HepG2 (cell line): Measurements from ENCODE around the gene LAMA5. TPM values are rescaled to one million over a fixed set of nuclear protein-coding genes. Genes with fewer than 3 reads are reported as not detected.

Experiments
- BCL6 ChIP-seq: IDR thresholded peaks from 2 replicates; pipeline ENCODE4 v1.6.1; 2016; ENCODE audit warnings: missing genetic modification reagents, missing compliant biosample characterization
- FLYWCH1 ChIP-seq: sonication (generic); formaldehyde crosslinking; IDR thresholded peaks from 2 replicates; pipeline ENCODE4 v1.8.1; 2023; ENCODE audit warnings: mild to moderate bottlenecking, missing genetic modification reagents
- HMG20B ChIP-seq: conservative IDR thresholded peaks from 2 replicates; pipeline ENCODE4 v1.6.1; 2016; ENCODE audit warnings: missing genetic modification reagents, missing compliant biosample characterization
- NFRKB ChIP-seq: fragments of 450-650 bp; IDR thresholded peaks from 2 replicates; pipeline ENCODE4 v1.6.1; 2017
- RFX1 ChIP-seq: fragments of 450-650 bp; IDR thresholded peaks from 2 replicates; pipeline ENCODE4 v1.6.1; 2017
- ZC3H13 ChIP-seq: sonication (generic); formaldehyde crosslinking; IDR thresholded peaks from 2 replicates; pipeline ENCODE4 v1.8.1; 2023; ENCODE audit warnings: mild to moderate bottlenecking, missing genetic modification reagents, moderate library complexity
- ZNF138 ChIP-seq: sonication (generic); formaldehyde crosslinking; IDR thresholded peaks from 2 replicates; pipeline ENCODE4 v1.5.0; 2020; ENCODE audit warnings: mild to moderate bottlenecking, low read depth, missing genetic modification reagents
- ZNF7 ChIP-seq: IDR thresholded peaks from 2 replicates; pipeline ENCODE4 v1.6.1; 2016; ENCODE audit warnings: missing biosample characterization, missing genetic modification reagents
- polyA plus RNA-seq, 8 experiments: library from polyadenylated mRNA; depleted of rRNA in 3 of 8; stranded (reverse) in 7 of 8; unstranded in 1 of 8; fragments of >200 nt; fragmentation: Illumina TruSeq in 4 of 8; extraction: Trizol in 4 of 8; gene quantifications; 2 replicates each; pipeline versions ENCODE4 v1.2.1 to v1.2.3, GENCODE V29; 2011 to 2016; ENCODE audit warnings: low read depth in 4 of 8, missing spikeins in 1 of 8, mixed read lengths in 1 of 8; ENCODE audit not compliant: insufficient read depth in 1 of 8
- total RNA-seq, 5 experiments: library from RNA; depleted of rRNA; stranded (reverse); fragments of >200 nt; fragmentation: Illumina TruSeq; extraction: Trizol; gene quantifications; 2 replicates each; pipeline ENCODE4 v1.2.3, GENCODE V29; 2016; ENCODE audit warnings: low read depth in 1 of 5
- TF ChIP-seq, protein P1 (sequence below): sonication (generic); formaldehyde crosslinking; conservative IDR thresholded peaks from 2 replicates; pipeline ENCODE4 v1.4.0; 2020; ENCODE audit warnings: mild to moderate bottlenecking, missing genetic modification reagents, moderate library complexity
- TF ChIP-seq, protein P2 (sequence below): sonication (generic); formaldehyde crosslinking; IDR thresholded peaks from 2 replicates; pipeline ENCODE4 v1.4.0; 2020; ENCODE audit warnings: low read depth, missing genetic modification reagents
- TF ChIP-seq, protein P3 (sequence below): IDR thresholded peaks from 2 replicates; pipeline ENCODE4 v1.6.1; 2012; ENCODE audit warnings: inconsistent platforms
- TF ChIP-seq, protein P4 (sequence below): IDR thresholded peaks from 2 replicates; pipeline ENCODE4 v1.4.0; 2020; ENCODE audit warnings: mild to moderate bottlenecking, missing genetic modification reagents
- TF ChIP-seq, protein P5 (sequence below): sonication (generic); formaldehyde crosslinking; IDR thresholded peaks from 2 replicates; pipeline ENCODE4 v1.8.1; 2023; ENCODE audit warnings: mild to moderate bottlenecking, missing genetic modification reagents, borderline replicate concordance

LAMA5 gene
- total and polyA plus RNA-seq, 2 of the 13 experiments (the other 11 are each of a cell fraction or from before 2014, with no cell fraction given), result 21.0 to 44.7 TPM

DNA sequence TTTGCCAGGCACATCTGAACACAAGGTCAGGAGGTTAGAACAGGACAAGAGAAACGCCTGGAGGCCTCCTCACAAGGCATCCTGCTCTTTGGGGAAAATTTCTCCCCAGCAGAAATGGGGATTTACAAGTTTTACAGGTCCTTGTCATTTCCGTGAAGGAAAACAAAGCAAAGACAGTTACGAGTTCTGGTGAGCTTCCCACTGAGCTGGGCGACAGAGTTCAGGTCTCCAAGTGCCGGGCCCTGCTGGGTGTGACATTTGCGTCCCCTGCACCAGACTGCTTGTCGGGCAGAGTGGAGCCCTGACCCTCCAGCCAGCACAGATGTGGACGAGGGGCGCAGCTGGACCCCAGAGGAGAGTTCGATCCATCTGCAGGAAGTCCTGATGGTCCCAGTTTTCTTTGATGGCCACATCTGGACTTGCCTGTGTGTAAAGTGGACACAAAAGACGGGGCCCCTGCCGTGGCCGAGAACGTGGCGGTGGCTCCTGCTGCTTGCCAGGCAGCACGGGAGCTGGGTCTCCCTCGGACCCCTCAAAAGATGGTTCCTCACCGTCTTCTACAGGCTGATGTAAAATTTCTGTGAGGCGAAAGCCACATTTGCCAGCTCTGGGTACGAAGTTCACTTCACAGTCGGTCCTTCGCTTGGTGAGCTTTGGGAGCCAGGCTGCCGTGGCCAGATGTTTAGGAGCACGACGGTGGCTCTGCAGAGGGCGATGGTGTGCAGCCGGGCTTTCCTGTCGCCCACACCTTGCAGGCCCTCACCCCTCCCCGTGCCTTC is 69.5 kb downstream of the LAMA5 start (continued):
- TF ChIP-seq, protein P1, sequence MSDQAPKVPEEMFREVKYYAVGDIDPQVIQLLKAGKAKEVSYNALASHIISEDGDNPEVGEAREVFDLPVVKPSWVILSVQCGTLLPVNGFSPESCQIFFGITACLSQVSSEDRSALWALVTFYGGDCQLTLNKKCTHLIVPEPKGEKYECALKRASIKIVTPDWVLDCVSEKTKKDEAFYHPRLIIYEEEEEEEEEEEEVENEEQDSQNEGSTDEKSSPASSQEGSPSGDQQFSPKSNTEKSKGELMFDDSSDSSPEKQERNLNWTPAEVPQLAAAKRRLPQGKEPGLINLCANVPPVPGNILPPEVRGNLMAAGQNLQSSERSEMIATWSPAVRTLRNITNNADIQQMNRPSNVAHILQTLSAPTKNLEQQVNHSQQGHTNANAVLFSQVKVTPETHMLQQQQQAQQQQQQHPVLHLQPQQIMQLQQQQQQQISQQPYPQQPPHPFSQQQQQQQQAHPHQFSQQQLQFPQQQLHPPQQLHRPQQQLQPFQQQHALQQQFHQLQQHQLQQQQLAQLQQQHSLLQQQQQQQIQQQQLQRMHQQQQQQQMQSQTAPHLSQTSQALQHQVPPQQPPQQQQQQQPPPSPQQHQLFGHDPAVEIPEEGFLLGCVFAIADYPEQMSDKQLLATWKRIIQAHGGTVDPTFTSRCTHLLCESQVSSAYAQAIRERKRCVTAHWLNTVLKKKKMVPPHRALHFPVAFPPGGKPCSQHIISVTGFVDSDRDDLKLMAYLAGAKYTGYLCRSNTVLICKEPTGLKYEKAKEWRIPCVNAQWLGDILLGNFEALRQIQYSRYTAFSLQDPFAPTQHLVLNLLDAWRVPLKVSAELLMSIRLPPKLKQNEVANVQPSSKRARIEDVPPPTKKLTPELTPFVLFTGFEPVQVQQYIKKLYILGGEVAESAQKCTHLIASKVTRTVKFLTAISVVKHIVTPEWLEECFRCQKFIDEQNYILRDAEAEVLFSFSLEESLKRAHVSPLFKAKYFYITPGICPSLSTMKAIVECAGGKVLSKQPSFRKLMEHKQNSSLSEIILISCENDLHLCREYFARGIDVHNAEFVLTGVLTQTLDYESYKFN (CRISPR knock-in tag), result 0 out of 2 replicates have a peak, but pooled peaks have one; percentile 11
- TF ChIP-seq FLYWCH1 (CRISPR knock-in tag) (0 out of 2 replicates have a peak, but pooled peaks have one; percentile 43), ZC3H13 (CRISPR knock-in tag) (no peak), BCL6 (CRISPR knock-in tag) (0 out of 2 replicates have a peak, but pooled peaks have one; percentile 5), ZNF138 (CRISPR knock-in tag) (no peak), NFRKB (no peak), ZNF7 (CRISPR knock-in tag) (no peak), RFX1 (no peak), HMG20B (CRISPR knock-in tag) (no peak)
- TF ChIP-seq, protein P2, sequence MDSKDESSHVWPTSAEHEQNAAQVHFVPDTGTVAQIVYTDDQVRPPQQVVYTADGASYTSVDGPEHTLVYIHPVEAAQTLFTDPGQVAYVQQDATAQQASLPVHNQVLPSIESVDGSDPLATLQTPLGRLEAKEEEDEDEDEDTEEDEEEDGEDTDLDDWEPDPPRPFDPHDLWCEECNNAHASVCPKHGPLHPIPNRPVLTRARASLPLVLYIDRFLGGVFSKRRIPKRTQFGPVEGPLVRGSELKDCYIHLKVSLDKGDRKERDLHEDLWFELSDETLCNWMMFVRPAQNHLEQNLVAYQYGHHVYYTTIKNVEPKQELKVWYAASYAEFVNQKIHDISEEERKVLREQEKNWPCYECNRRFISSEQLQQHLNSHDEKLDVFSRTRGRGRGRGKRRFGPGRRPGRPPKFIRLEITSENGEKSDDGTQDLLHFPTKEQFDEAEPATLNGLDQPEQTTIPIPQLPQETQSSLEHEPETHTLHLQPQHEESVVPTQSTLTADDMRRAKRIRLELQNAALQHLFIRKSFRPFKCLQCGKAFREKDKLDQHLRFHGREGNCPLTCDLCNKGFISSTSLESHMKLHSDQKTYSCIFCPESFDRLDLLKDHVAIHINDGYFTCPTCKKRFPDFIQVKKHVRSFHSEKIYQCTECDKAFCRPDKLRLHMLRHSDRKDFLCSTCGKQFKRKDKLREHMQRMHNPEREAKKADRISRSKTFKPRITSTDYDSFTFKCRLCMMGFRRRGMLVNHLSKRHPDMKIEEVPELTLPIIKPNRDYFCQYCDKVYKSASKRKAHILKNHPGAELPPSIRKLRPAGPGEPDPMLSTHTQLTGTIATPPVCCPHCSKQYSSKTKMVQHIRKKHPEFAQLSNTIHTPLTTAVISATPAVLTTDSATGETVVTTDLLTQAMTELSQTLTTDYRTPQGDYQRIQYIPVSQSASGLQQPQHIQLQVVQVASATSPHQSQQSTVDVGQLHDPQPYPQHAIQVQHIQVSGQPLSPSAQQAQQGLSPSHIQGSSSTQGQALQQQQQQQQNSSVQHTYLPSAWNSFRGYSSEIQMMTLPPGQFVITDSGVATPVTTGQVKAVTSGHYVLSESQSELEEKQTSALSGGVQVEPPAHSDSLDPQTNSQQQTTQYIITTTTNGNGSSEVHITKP, result no peak
- TF ChIP-seq, protein P3, sequence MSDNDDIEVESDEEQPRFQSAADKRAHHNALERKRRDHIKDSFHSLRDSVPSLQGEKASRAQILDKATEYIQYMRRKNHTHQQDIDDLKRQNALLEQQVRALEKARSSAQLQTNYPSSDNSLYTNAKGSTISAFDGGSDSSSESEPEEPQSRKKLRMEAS, result peak; percentile 29; the same call in 1 of the 2 replicates
- TF ChIP-seq, protein P4, sequence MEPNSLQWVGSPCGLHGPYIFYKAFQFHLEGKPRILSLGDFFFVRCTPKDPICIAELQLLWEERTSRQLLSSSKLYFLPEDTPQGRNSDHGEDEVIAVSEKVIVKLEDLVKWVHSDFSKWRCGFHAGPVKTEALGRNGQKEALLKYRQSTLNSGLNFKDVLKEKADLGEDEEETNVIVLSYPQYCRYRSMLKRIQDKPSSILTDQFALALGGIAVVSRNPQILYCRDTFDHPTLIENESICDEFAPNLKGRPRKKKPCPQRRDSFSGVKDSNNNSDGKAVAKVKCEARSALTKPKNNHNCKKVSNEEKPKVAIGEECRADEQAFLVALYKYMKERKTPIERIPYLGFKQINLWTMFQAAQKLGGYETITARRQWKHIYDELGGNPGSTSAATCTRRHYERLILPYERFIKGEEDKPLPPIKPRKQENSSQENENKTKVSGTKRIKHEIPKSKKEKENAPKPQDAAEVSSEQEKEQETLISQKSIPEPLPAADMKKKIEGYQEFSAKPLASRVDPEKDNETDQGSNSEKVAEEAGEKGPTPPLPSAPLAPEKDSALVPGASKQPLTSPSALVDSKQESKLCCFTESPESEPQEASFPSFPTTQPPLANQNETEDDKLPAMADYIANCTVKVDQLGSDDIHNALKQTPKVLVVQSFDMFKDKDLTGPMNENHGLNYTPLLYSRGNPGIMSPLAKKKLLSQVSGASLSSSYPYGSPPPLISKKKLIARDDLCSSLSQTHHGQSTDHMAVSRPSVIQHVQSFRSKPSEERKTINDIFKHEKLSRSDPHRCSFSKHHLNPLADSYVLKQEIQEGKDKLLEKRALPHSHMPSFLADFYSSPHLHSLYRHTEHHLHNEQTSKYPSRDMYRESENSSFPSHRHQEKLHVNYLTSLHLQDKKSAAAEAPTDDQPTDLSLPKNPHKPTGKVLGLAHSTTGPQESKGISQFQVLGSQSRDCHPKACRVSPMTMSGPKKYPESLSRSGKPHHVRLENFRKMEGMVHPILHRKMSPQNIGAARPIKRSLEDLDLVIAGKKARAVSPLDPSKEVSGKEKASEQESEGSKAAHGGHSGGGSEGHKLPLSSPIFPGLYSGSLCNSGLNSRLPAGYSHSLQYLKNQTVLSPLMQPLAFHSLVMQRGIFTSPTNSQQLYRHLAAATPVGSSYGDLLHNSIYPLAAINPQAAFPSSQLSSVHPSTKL (CRISPR knock-in tag), result no peak
- TF ChIP-seq, protein P5, sequence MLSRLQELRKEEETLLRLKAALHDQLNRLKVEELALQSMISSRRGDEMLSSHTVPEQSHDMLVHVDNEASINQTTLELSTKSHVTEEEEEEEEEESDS (CRISPR knock-in tag), result no peak
